Measurements from ENCODE around the gene PPP2R5A. TPM values are rescaled to one million over a fixed set of nuclear protein-coding genes. Genes with fewer than 3 reads are reported as not detected.
A peak's percentile ranks its signal among the peaks of the same experiment; 100 is the strongest.

Gene PPP2R5A
- total and polyA plus RNA-seq, 2 of the 13 experiments (the other 11 are each of a cell fraction or from before 2014, with no cell fraction given), result 22.0 to 31.4 TPM

DNA sequence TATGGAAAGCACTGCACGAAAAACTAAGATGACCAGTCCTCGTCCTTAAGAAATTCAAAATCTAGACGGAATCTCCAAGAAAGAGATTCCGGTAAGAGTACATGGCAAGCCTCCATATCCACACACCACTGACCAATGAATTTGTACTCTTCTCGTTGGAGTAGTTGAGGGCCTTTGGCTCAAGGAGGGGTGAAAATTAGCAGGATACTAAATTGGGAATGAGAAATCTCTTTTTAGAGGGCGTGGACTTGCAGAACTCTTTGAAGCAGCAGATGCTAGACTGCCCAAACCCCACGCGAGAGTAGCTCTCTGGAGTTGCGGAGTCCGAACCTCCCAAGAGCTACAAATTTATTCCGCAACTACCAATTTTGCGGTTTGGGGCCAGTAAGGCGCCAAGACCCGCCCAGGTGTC lies 872 bp upstream of the PPP2R5A start (continued):
- TF ChIP-seq FOXJ3 (CRISPR knock-in tag; IDR thresholded peaks at IDR 0.05; ENCODE audit: borderline replicate concordance), result 0 out of 2 replicates have a peak, but pooled peaks have one; percentile 14
- TF ChIP-seq MEF2D (CRISPR knock-in tag; IDR thresholded peaks at IDR 0.05), result no peak
- TF ChIP-seq ZNF205 (CRISPR knock-in tag; IDR thresholded peaks at IDR 0.05), result no peak
- TF ChIP-seq, protein P1, sequence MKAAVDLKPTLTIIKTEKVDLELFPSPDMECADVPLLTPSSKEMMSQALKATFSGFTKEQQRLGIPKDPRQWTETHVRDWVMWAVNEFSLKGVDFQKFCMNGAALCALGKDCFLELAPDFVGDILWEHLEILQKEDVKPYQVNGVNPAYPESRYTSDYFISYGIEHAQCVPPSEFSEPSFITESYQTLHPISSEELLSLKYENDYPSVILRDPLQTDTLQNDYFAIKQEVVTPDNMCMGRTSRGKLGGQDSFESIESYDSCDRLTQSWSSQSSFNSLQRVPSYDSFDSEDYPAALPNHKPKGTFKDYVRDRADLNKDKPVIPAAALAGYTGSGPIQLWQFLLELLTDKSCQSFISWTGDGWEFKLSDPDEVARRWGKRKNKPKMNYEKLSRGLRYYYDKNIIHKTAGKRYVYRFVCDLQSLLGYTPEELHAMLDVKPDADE (CRISPR knock-in tag; IDR thresholded peaks at IDR 0.05), result 0 out of 2 replicates have a peak, but pooled peaks have one; percentile 9
- TF ChIP-seq ZNF121 (CRISPR knock-in tag; IDR thresholded peaks at IDR 0.05), result no peak
- TF ChIP-seq ZNF441 (CRISPR knock-in tag; IDR thresholded peaks at IDR 0.05; ENCODE audit: borderline replicate concordance), result 0 out of 2 replicates have a peak, but pooled peaks have one; percentile 67
- 0 out of 2 replicates have a peak, but pooled peaks have one; percentile 48 for TF ChIP-seq PAX8 (CRISPR knock-in tag; IDR thresholded peaks at IDR 0.05; ENCODE audit: borderline replicate concordance)
- no peak for TF ChIP-seq ZNF7 (CRISPR knock-in tag; IDR thresholded peaks at IDR 0.05)
- TF ChIP-seq RBM22 (optimal IDR thresholded peaks at IDR 0.05; ENCODE audit: low read length), result no peak
- no peak for TF ChIP-seq MXI1 (IDR thresholded peaks at IDR 0.05; ENCODE audit: borderline replicate concordance, low read depth, low read length)
- no peak for TF ChIP-seq NCOA1 (CRISPR knock-in tag; IDR thresholded peaks at IDR 0.05)
- TF ChIP-seq, protein P2, sequence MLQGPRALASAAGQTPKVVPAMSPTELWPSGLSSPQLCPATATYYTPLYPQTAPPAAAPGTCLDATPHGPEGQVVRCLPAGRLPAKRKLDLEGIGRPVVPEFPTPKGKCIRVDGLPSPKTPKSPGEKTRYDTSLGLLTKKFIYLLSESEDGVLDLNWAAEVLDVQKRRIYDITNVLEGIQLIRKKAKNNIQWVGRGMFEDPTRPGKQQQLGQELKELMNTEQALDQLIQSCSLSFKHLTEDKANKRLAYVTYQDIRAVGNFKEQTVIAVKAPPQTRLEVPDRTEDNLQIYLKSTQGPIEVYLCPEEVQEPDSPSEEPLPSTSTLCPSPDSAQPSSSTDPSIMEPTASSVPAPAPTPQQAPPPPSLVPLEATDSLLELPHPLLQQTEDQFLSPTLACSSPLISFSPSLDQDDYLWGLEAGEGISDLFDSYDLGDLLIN (CRISPR knock-in tag; IDR thresholded peaks at IDR 0.05; ENCODE audit: borderline replicate concordance), result 0 out of 2 replicates have a peak, but pooled peaks have one; percentile 19
- no peak for TF ChIP-seq ISL2 (CRISPR knock-in tag; IDR thresholded peaks at IDR 0.05)
- TF ChIP-seq ZNF614 (CRISPR knock-in tag; IDR thresholded peaks at IDR 0.05; ENCODE audit: borderline replicate concordance), result no peak
- no peak for TF ChIP-seq GTF3A (CRISPR knock-in tag; conservative IDR thresholded peaks at IDR 0.05)
- TF ChIP-seq ZNF589 (CRISPR knock-in tag; conservative IDR thresholded peaks at IDR 0.05), result no peak
- TF ChIP-seq GATA4 (IDR thresholded peaks at IDR 0.05; ENCODE audit: borderline replicate concordance, low read depth), result no peak
- 0 out of 2 replicates have a peak, but pooled peaks have one; percentile 41 for TF ChIP-seq ZNF816 (CRISPR knock-in tag; IDR thresholded peaks at IDR 0.05; ENCODE audit: borderline replicate concordance)
- TF ChIP-seq, protein P3, sequence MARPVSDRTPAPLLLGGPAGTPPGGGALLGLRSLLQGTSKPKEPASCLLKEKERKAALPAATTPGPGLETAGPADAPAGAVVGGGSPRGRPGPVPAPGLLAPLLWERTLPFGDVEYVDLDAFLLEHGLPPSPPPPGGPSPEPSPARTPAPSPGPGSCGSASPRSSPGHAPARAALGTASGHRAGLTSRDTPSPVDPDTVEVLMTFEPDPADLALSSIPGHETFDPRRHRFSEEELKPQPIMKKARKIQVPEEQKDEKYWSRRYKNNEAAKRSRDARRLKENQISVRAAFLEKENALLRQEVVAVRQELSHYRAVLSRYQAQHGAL (CRISPR knock-in tag; IDR thresholded peaks at IDR 0.05; ENCODE audit: not compliant biosample characterization), result no peak
- TF ChIP-seq ZSCAN20 (CRISPR knock-in tag; IDR thresholded peaks at IDR 0.05; ENCODE audit: borderline replicate concordance), result 0 out of 2 replicates have a peak, but pooled peaks have one; percentile 44
- TF ChIP-seq POLR2AphosphoS2 (IDR thresholded peaks at IDR 0.05; ENCODE audit: low read depth, low read length), result no peak
- TF ChIP-seq ZFX (CRISPR knock-in tag; IDR thresholded peaks at IDR 0.05; ENCODE audit: low read depth), result peak; percentile 50; the same call in 1 of the 2 replicates
- no peak for TF ChIP-seq NFE2L1 (CRISPR knock-in tag; IDR thresholded peaks at IDR 0.05; ENCODE audit: borderline replicate concordance)
- TF ChIP-seq, protein P4, sequence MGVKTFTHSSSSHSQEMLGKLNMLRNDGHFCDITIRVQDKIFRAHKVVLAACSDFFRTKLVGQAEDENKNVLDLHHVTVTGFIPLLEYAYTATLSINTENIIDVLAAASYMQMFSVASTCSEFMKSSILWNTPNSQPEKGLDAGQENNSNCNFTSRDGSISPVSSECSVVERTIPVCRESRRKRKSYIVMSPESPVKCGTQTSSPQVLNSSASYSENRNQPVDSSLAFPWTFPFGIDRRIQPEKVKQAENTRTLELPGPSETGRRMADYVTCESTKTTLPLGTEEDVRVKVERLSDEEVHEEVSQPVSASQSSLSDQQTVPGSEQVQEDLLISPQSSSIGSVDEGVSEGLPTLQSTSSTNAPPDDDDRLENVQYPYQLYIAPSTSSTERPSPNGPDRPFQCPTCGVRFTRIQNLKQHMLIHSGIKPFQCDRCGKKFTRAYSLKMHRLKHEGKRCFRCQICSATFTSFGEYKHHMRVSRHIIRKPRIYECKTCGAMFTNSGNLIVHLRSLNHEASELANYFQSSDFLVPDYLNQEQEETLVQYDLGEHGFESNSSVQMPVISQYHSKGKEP (CRISPR knock-in tag; IDR thresholded peaks at IDR 0.05), result no peak
- TF ChIP-seq, protein P5, sequence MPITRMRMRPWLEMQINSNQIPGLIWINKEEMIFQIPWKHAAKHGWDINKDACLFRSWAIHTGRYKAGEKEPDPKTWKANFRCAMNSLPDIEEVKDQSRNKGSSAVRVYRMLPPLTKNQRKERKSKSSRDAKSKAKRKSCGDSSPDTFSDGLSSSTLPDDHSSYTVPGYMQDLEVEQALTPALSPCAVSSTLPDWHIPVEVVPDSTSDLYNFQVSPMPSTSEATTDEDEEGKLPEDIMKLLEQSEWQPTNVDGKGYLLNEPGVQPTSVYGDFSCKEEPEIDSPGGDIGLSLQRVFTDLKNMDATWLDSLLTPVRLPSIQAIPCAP (CRISPR knock-in tag; IDR thresholded peaks at IDR 0.05; ENCODE audit: low read depth), result no peak
- no peak for TF ChIP-seq ZNF644 (CRISPR knock-in tag; IDR thresholded peaks at IDR 0.05; ENCODE audit: low read depth)
- TF ChIP-seq PAF1 (CRISPR knock-in tag; IDR thresholded peaks at IDR 0.05), result no peak

All from HepG2 (cell line).